HG02852 (cell line): Measurements from ENCODE around the gene ELF2.
A peak's percentile ranks its signal among the peaks of the same experiment; 100 is the strongest.
"Not testable (repeated sequence)": the region's sequence is repeated elsewhere in the genome, so short reads cannot be mapped to it uniquely, and the experiment has no call there.

Experiments
- ATAC-seq: cut with Tn5 transposase; IDR thresholded peaks from one replicate; pipeline ENCODE4 v1.9.1; 2021; ENCODE audit warnings: mild to moderate bottlenecking, moderate library complexity; ENCODE audit not compliant: unreplicated experiment

Gene ELF2

GRCh38 chr4:139144911-139145551, 32.0 kb downstream of the ELF2 start:
- no peak for ATAC-seq

GRCh38 chr4:139144161-139144859, 32.7 kb downstream of the ELF2 start:
- ATAC-seq = no peak

DNA sequence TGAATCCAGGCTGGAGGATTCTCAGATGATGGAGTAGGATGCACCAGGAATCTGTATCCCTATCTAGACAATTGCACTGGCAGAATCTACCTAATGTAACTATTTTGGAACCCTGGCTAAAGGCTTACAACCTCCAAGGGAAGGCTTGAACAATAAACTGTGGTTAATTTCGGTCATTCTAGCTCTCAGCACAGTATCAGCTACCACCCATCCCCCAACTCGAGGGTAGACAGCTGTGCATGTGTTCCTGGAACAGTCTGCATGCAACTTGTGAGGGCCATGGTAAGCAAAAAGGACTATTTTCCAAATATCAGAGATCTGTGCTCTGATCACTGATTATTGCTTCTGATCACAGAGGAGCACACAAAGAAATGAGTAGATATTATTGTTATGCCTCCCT, 34.0 kb downstream of the ELF2 start:
- ATAC-seq = no peak

- peak; percentile 81 for ATAC-seq
These were observed 34.9 kb downstream of the ELF2 start for GRCh38 chr4:139142087-139142486.

GRCh38 chr4:139137763-139138162, 39.3 kb downstream of the ELF2 start:
- ATAC-seq = no peak

GRCh38 chr4:139134403-139134802, 42.6 kb downstream of the ELF2 start:
- ATAC-seq = no peak

- ATAC-seq = no peak
These were observed 45.7 kb downstream of the ELF2 start for GRCh38 chr4:139131209-139131870.

DNA sequence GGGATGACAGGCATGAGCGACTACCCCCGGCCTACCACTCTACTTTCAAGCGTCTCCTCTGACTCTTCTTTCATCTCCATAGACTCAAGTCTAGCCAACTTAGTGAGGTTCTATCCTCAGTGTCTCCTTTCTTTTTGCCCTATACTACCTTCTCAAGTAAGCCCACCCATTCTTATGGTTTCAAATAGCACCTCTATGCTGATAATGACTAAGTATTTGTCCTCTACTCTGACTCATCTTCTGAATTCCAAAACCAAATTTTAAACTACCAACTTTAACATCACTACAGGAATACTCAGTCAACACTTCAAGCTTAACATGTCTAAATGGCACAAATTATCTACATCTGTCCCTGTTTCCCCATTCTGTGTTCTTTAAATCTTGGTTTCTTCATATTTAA, 47.8 kb downstream of the ELF2 start:
- ATAC-seq = no peak

- no peak for ATAC-seq
These were observed 50.1 kb downstream of the ELF2 start for GRCh38 chr4:139126898-139127297.

- ATAC-seq = no peak
These were observed 53.1 kb downstream of the ELF2 start for GRCh38 chr4:139123910-139124309.

DNA sequence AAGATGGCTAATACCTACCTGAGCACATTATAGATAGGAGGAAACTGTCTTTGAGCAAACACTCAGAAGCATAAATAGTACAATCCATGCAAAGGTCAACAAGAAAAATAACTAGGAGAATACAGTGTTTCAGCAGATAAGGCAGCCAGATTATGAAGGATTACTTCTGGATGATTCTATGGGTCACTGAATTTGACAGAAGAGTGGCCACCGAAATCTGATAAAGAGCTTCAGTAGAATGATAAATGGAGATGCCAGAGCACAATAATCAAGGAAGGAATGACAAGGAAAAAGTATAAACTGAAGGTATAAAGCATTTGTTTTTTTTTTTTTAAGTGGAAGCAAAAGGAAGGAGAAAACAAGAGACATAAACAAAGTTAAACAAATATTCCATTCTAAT, 58.7 kb downstream of the ELF2 start:
- no peak for ATAC-seq

GRCh38 chr4:139115226-139115625, 61.8 kb downstream of the ELF2 start:
- no peak for ATAC-seq

GRCh38 chr4:139114795-139115194, 62.2 kb downstream of the ELF2 start:
- ATAC-seq = not testable (repeated sequence)

GRCh38 chr4:139112650-139113049, 64.4 kb downstream of the ELF2 start:
- no peak for ATAC-seq

DNA sequence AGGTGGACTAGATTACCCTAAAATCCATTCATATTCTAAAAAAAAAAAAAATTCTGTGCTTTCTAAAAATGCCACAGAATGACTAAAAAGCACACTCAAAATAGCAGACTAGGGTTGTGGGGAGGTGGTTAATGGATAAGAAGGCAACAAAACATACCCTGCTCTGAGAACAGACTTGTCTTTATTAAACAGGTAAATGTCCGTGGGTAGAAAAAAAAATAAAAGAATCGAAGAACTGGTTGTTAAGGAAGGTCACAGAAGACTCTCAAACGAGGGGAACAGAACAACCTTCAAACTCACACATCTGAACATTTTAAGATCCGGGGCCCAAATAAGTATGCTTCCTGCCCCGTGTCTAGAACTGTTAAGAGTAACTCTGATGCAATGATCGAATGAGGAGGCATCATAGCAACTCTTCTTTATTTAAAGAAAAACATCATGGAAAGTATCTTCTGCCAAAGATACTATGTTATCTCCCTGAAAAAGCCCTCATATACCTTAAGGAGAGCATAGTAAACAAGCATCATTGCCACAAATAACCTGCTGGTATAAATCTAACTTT, 68.4 kb downstream of the ELF2 start:
- ATAC-seq = no peak

GRCh38 chr4:139099366-139099982, 77.5 kb downstream of the ELF2 start:
- ATAC-seq = peak; percentile 79

- no peak for ATAC-seq
These were observed 84.7 kb downstream of the ELF2 start for GRCh38 chr4:139092271-139092670.

- ATAC-seq = no peak
These were observed 91.9 kb downstream of the ELF2 start for GRCh38 chr4:139085141-139085540.

DNA sequence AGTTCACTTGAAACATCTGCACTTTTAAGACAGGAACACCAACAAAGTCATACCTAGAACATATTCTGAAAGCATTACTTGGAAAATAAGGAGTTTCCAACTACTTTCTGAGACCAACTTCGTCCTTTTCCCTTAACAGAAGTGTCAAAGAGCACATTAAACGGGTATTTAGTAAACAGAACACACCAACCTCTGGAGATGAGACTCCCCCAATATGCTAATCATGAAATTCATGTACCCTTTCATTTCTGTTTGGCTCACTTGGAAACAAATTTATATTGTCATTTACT, 92.3 kb downstream of the ELF2 start:
- no peak for ATAC-seq

- peak; percentile 54 for ATAC-seq
These were observed 92.8 kb downstream of the ELF2 start for GRCh38 chr4:139083956-139084803.

DNA sequence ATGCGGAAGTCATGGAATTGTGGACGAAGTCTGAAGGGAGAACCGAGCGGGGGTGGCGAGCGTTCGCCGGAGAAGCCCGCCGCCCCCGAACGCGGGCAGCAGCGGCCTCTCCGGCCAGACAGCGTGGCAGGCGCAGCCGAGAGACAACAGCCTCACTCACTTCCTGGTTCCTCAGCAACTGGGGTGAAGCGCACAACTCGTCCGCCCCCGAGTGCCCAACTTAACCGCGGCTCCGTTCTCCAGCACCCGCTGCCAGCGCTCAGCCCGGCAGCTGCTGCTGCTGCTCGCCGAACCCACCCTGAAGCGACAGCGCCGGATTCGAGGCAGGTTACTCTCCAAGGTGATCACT, 93.4 kb downstream of the ELF2 start:
- ATAC-seq = peak; percentile 30
